HG02763 (cell line): ENCODE results near the gene TAF1B.

Source experiments
- ATAC-seq: cut with Tn5 transposase; IDR thresholded peaks from one replicate; pipeline ENCODE4 v1.9.1; 2021; ENCODE audit warnings: mild to moderate bottlenecking, moderate library complexity; ENCODE audit not compliant: unreplicated experiment

The TAF1B gene

DNA sequence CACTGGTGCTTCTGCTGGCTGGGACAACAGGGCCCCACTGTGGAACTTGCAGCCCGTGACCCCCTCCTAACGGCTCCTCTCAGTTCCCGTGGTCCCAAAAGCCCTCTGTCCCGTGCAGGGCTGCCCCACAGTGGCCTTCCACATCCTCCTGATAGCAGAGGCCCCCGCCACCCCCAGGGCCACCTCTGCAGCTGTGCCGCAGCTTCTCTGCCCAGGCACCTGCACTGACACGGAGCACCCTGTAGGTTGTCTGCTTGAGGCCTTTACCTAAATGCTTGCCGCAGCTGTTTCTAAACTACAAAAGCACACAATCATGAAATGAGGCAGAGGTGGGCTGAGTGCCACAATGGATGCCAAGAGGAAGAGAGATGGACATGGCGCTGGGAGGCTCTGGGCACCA lies 94.7 kb downstream of the TAF1B start:
- ATAC-seq: no peak

DNA sequence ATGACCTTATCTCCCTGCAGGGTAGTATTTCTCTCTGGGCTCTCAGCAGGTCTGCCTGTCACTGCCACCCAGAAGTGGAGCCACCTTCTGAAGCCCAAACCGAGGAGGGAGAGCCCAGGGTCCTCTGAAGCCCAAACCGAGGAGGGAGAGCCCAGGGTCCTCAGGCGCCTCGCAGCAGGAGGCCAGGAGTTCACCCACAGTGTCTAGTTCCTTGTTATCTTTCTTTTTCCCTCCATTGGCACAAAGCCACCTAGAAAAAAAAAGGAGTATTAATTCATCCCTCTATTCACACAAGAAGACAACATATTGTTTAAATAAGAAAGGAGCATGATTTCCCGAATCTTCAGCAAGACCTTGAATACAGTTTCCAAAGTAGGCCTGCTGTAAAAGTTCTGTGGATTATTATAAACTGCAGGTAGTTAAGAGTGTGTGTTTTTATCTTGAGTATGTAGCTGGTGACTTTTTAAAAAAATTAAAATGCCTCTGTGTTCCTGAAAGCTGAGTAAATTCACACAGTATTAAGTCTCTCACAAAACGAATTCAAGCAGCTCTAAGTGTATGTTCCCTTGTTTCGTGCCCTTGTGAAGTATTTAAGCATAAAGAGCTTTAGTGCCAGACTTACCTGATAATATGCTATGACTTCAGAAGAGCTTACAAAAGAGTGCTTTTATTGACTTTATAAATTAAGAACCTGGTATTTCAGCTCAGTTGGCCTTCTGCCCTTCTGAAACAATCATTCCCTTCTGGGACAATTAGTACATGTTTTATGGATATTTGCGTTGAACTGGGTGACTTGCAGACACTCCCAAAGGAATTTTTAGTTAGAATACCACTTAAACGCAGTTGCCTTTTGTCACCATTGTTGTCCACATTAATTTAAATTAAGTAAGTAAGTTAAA lies 96.6 kb downstream of the TAF1B start:
- no peak for ATAC-seq

DNA sequence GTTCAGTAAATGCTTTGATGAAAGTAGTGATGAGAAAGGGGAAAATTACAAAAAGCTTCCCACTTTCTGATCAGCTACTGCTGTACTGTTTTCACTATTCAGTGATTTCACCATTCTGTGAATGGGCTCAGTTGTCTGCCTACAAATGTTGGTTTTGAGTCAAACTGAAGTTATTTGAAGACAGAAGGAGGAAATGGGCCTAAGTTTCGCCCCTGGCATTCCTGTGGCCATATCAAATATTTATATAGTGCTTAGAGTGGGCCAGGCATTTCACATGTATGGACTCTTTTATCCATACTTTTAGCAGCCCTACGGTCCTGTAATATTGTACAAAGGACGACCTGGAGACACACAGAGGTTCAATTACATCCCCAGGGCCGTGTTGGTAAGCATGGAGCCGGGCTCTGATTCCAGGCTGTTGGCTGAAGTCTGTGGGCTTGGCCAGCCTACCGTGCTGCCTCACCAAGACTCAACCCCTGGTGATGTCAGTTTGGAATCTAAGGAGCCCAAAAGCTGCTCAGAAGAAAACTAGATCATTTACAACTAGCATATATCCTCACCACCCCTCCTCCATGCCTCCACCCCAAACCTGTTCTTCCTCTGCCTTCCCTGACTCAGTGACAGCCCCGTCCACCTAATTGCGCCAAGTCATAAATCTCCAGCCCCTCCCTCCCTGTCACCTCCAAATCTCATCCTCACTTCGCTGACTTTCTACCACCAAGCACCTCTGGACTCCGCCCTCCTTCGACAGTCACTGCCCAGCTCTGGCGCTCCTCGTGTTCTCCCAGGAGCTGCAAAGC lies 98.1 kb downstream of the TAF1B start:
- no peak for ATAC-seq

DNA sequence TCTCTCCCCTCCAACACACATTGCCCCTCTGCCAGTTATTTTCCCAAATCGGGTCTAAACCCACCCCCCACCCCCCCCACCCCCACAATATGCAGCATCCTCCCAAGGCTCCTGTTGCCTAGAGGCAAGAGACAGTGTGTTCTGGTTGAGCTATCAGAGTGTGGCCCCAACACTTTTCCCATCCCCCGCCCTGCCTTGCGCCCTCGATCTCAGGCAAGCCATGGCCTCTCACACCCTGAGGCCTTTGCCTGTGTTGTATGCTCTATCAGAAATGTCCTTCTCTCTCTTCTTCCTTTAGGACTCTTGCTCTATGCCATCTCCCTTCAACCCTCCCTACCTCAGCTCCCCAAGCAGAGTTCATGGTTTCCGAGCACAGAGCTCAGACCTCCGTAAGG lies 98.7 kb downstream of the TAF1B start:
- ATAC-seq: no peak

DNA sequence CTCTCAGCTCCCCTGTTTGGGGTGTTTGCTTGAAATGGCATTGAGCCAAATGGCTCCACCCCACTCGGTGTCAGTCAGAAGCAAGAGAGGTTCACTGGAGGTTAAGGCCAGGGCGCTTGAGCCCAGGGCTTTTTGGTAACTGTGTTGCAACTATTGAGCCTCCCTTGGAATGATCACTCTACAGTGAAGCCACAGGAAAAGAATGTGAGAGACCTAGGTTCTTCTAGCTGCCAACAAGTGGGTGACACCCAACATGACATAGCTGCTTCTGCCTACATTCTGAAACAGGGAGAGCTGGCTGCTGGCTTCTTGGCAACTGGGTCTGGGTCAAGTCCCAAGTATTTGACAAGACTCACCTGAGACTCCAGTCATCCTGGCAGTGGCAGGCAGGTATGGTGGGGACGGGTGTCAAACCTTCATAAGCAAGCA lies 101.1 kb downstream of the TAF1B start:
- no peak for ATAC-seq

DNA sequence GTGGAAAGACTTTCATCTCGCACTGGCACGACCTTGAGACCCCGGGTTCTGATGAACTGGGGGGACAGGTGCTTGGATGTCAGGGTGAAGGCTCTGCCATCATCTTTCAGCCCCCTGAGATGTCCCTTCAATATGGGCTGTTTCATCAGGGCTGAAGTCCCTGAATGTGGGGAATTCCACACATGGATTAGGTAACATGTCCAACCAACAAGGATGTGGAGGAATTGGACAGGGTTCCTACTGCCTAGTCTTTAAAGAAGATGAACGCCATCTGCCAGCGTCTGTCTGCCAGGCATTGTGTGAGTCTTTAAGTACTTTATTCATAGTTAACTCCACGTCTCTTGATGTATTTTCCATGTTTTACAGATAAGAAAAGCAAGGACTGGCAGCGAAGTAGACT lies 102.3 kb downstream of the TAF1B start:
- no peak for ATAC-seq

DNA sequence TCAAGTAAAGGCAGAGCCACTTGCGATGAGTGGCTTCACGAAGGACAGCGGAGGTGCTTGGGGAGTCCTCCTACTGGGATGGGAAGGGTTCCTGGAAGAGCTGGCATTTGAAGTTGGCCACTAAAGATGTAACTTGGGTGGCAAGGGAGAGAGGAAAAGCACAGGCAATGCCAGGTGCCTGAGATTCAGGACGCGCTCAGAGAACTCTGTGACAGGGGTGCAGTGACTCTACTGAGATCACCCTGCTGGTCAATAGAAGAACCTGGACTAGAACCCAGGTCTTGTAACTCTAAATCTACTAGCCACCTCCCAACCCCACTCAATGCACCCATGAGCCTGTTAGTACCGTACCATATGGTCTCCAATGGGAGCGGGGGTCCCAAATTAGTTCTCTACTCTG lies 102.8 kb downstream of the TAF1B start:
- ATAC-seq: no peak

DNA sequence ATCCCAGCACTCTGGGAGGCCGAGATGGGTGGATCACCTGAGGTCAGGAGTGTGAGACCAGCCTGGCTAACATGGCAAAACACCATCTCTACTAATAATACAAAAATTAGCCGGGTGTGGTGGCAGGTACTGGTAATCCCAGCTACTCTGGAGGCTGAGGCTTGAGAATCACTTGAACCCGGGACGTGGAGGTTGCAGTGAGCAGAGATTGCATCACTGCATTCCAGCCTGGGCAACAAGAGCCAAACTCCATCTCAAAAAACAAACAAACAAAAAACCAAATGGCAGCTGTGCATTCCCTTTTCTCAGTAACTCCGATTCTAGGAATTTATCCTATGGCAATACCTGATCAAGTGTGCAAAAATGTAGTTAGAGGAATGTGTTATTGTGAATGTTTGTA lies 103.5 kb downstream of the TAF1B start:
- ATAC-seq: no peak

DNA sequence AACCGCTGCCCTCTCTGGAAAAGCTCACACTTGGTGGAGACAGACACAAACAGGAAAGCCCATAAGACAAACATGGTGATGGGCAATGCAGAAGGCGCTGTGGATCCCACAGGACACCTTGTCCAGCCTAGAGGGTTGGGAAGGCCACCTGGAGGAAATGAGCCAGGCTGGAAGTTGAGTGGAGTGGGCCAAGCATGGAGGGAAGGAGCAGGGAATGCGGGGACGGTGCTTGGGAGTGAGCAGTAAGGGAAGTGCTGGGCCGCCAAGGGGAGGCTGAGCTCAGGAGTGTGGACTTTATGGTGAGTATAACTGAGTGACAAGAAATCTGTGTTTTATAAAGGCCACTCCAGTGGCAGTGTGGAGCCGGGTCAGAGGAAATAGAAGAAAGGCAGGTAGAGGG lies 105.4 kb downstream of the TAF1B start:
- no peak for ATAC-seq

DNA sequence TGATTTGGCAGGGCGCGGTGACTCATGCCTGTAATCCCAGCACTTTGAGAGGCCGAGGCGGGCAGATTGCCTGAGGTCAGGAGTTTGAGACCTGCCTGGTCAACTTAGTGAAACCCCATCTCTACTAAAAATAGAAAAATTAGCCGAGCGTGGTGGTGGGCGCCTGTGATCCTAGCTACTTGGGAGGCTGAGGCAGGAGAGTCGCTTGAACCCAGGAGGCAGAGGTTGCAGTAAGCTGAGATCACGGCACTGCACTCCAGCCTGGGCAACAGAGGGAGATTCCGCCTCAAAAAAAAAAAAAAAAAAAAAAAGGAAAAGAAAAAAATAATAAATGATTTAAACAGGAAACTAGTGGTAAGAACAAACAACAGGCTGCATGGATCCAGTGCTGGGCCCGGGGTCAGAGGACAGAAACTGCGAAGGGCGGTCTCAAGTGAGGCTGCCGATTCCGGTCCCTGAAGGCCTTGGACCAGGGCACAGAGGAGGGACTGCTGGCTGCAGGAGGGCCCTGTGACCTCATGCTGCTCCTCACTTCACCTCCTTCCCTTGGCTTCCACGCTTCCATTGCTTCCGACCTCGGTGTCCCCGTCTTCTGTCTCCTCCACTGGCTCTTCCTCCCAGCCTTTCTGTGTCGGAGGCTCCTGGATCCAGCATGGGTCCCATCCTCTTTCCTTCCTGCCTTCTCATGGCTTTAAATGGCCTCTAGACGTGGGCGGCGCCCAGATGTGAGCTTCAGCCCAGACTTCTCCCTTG lies 106.1 kb downstream of the TAF1B start:
- no peak for ATAC-seq

DNA sequence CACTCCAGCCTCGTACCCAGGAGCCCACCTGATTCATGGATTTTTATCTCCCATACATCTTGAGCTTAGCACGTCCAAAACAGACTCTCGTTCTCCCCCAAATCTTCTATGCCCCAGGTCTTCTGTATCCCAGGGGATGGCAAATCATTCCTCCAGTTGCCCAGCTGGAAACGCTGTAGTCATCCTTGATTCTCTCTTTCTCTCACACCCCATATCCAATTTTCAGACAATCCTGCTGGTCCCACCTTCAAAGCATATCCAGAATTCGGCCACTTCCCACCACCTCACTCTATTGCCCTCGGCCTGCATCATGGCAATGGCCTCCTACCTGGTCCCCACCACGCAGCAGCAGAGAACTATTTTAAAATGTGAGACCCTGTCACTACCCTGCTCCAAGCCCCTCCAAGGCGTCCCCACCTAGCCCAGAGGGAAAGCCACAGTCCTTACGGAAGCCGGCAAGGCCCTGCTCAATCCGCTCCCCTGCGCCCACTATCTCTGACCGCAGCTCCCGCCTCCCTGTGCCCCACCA lies 106.8 kb downstream of the TAF1B start:
- no peak for ATAC-seq

DNA sequence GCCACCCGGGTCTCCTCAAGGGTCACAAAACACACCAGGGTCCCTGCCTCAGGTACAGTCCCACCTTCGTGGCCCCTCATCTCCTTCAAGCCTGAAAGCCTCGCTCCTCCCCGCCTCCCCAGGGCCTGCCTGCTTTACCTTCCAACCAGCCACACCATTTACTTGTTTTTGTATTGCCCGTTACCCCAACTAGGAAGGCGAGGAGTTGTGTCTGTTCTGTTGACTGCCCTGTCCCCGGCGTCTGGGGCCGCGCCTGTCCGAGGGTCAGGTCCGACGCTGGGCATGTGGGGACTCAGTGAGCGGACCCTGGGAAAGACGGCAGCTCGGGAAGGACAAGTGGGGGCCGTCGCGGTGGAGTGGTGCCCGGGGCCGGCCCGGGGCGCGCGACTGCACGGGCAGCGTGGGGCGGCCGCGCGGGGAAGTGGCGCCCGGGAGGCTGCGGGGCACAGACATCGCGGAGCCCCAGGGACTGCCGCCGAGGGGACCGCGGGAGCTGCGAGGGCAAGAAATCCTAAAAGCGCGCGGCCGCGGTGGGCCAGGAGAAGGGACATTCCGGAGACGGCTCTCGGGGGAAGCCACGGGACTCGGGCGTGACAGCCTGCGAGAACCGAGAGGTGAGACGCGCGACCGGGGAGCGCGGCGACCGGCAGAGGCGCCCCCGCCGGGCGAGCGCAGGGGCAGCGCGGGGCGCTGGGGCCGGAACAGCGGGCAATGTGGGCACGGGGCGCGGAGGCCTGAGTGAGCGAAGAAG lies 107.4 kb downstream of the TAF1B start:
- peak; percentile 35 for ATAC-seq

DNA sequence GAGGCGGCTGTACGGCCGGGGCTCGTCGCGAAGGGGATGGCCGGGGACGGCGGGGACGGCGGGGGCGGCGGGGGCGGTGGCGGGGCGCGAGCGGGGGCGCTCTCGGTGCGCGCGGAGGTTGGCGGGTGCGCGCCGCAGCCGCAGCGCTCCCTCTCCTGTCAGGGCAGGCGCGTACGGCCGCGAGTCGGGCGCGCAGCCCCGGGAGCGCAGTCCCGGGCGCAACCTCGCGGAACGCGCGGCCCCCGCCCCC lies 107.9 kb downstream of the TAF1B start:
- ATAC-seq: no peak

DNA sequence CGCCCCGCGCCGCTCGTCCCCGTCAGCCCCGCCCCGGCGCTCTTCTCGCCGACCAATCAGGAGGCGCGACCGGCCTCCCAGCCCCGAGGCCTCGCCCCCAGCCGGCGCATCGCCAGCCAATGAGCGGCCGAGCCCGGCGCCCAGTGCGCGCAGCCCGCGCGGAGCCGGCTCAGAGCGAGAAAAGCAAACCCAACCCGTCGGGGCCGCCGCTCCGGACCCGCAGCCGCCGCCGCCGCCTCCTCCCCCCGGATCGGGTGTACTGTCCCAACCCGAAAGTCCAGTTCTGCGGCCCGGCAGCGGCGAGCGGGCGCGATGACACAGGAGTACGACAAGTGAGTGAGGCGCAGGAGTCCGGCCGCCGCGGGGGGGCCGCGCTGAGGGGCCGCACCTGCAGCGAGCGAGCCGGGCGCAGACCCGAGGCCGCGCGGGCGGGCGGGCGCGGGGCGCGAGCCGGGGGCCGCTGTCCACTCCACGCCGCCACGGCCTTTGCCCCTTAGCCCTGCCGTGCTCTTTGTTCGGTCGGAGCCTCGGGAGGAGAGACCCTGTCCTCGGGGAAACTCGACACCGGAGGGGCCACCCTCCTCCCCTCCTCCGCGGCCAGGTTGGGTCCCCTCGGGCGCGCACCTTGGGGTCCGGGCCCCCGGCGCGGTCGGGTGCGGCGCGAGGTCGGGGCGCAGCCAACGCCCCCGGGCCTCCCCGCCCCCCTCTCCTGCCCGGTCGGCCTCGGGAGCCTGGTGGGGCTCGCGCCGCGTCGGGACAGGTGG lies 108.4 kb downstream of the TAF1B start, which contains the start of gene GRHL1:
GRHL1 (plus strand) TSS at position 172 of the 764 bp plus-strand sequence; CDS start at position 313, 141 bp downstream.
- ATAC-seq: peak; percentile 93

DNA sequence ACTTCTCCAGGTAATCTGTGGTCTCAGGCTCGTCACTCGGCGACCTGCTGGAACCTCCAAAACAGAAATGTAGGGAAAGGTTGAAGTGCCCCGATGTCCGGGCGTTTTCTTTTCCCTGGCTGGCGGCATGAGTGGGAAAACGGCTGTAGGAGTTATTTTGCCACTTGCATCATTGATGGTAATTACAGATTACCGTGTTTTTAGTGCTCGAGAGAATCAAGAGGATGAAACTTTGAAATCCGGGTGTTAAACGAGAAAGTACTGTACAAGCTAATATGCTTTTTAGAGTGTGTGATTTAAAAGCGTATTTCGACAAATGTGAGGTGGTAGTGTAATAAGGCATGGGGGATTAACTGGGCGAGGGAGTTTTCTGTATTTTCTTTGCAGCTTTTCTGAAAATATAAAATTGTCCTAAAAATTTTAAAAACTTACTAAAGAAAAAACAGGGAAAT lies 109.0 kb downstream of the TAF1B start:
- ATAC-seq: no peak

DNA sequence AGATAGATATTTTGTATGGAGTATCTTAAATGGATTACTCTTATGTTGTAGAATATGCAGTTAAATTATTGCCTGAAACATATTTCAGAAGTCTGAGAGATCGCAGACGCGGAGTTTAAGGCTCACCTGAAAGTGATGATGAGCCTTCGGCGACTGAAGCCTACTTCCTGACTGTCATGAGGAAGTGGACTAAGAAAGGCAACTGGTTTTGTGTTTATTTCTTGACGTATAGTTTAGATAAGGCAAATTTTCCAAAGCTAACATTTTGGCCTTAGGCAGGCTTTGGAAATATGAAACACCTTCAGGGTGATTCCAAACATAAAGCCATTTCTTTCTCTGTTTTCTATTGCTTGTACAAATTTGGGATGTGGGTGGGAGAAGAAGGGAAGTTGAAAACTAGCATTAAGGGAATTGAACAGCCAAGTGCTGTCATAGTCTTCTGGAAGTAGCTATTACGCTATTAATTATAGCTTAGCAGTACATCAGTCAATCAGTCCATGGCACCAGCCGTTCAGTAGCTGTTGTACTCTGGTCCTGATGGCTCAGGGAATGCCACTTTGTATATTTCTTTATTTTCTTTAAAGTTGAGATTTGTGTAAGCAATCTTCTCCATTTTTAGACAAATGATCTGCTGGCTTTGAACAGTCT lies 109.7 kb downstream of the TAF1B start:
- ATAC-seq: no peak

DNA sequence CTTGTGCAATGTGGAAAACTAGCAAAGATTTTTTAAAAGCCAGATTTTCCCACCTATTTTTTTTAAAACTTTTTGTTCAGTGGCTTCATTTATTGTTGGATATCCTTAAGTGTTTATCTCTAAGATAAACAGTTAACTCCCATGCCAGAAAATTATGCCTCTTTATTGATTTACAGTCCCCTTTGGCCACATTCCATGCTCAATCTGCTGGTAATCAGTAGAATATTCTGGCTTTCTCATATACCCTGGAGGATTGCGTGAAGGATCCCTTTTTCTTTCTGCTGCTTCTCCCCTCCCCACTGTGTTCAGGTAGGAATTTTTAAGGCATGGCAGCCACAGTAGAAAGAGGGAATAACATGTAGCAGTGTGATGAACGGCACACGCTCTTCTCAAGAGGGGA lies 110.9 kb downstream of the TAF1B start:
- ATAC-seq: no peak

DNA sequence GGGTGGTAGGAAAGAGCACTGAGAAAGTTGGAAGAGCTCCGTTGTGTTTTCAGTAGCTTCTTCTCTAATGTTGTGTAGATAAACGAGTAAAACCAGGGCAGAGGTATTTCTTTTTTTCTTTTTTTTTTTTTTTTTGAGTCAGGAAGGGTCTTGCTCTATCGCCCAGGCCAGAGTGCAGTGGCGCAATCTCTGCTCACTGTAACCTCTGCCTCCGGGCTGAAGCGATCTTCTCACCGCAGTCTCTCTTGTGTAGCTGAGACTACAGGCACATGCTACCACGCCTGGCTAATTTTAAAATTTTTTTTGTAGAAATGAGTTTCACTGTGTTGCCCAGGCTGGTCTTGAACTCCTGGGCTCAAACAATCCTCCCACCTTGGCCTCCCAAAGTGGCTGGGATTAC lies 114.8 kb downstream of the TAF1B start:
- ATAC-seq: no peak

DNA sequence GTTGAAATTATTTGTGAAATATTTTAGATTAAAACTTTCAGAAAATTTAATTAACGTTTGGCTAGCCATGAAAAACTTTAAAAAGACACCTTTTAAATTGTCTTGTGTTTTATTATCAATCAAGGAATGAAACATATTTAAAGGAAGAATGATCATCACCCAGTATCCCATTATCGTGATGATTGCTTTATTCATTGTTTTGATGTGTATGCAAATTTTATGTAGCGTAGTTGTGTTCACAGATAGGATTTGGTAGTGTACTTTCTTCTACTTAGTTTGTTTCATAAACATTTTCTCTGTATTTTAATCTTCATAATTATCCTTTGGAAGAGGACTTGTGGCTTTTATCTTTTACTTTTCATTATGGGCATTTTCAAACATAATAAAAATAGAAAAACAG lies 116.0 kb downstream of the TAF1B start:
- ATAC-seq: no peak
